GM21619 (cell line): ENCODE data around the gene GRIK3.

Experiments used
- ATAC-seq: cut with Tn5 transposase; IDR thresholded peaks from one replicate; pipeline ENCODE4 v1.9.1; 2021; ENCODE audit not compliant: unreplicated experiment

The GRIK3 gene

DNA sequence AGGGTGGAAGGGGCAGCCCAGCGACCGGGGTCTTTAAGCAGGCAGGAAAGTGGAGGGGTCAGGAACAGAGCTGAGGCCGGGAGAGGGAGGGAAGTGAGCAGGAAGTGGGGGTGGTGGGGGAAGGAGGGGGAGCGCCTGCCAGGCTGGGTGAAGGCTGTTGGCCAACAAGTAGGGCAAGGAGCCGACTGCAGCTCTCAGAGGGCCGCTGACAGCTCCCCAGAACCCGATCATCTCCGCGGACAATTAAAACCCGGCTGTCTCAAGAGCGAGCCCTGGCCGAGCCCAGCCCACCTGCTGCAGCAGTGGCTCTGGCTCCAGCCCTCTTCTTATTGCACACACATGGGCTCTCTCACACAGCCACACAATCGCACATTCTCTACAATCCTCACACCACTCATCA lies 51.6 kb downstream of the GRIK3 start:
- ATAC-seq = no peak

- no peak for ATAC-seq
Observed at GRCh38 chr1:36981771-36982622, 52.3 kb downstream of the GRIK3 start.

DNA sequence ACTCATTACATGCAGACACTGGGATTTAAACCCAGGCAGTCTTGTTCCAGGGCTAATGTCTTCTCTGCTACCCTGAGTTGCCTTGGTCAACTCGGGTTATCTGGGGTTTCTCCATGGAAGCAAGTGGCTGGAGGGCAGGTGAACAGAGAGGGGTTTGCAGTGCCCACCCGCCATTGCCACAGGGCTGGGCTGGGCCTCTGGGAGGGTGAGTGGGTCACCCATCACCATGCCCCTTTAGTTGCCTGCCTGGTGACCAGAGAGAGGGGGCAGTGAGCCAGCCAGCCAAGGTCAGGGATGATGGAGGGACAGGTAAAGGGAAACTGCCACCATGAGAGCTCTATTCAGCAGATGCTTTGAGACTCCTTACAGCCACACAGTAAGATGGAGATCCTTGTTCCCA lies 53.2 kb downstream of the GRIK3 start:
- ATAC-seq = no peak

DNA sequence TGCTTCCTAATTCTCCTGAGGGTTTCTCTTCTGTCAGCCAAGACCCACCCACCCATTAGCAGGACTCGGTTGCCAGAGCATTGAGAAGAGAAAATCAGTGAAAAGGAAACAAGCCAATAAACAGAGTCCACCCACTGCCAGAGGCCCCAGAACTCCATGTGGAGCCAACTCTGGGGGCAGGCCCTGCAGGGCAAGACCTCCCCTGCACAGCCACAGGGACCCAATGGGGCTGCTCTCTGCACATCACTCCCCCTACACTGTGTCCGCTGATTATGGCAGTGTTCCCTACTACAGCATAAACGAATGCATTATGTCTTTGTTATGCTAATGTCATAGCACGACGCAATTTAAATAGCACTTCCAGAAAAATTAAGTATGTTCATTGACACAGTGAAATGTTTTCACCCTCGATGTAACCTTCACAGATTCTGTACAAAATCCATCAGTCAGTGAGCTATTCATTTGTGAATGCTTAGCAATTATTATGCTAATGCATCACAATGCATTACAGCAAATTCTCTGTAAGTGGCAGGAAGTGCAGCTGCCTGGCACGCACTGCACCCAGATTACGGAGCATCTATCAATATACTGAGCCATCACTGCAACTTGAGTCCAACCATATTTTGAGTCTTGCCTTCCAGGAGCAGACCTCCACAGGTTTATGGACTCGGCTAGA lies 56.4 kb downstream of the GRIK3 start:
- ATAC-seq = no peak

GRCh38 chr1:36975642-36976041 lies 58.7 kb downstream of the GRIK3 start:
- no peak for ATAC-seq

DNA sequence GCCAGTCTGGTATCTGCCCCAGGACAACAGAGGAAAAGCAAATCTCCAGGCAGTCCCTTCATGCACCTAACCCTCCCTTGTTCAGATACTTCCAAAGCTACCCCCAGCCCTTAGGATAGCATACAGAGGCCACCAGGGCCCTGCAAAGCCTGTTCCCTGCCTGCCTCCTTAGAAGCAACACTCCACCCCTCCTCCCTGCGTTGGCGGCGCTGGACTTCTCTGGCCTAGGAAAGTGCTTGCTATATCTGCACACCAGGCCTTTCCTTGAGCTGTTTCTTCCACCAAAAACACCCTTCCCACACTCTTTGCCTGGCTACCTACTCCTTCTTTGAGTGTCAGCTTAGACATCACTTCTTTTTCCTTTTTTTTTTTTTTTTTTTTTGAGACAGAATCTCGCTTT lies 61.3 kb downstream of the GRIK3 start:
- no peak for ATAC-seq

GRCh38 chr1:36971852-36972618 lies 62.3 kb downstream of the GRIK3 start:
- ATAC-seq = no peak

DNA sequence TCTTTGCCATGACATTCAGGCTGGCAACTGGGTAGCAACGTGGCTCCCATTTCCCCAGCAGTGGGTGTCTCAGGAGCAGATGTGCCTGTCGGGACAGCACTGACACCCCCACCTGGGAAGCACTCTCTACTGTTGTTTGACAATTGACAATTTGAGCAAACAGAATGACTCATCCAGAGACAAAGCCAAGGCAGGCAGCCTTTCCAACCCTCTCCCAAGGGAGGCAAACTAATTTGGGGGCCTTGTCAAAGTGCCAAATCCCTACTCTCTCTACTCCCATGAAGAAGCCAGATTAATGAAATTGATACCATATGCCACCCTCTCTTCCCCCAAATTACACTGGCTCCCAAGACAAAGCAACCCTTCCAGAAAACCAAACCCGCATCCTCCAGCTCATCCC lies 65.6 kb downstream of the GRIK3 start:
- ATAC-seq = no peak

- ATAC-seq = no peak
Observed at GRCh38 chr1:36966242-36966641, 68.1 kb downstream of the GRIK3 start.

DNA sequence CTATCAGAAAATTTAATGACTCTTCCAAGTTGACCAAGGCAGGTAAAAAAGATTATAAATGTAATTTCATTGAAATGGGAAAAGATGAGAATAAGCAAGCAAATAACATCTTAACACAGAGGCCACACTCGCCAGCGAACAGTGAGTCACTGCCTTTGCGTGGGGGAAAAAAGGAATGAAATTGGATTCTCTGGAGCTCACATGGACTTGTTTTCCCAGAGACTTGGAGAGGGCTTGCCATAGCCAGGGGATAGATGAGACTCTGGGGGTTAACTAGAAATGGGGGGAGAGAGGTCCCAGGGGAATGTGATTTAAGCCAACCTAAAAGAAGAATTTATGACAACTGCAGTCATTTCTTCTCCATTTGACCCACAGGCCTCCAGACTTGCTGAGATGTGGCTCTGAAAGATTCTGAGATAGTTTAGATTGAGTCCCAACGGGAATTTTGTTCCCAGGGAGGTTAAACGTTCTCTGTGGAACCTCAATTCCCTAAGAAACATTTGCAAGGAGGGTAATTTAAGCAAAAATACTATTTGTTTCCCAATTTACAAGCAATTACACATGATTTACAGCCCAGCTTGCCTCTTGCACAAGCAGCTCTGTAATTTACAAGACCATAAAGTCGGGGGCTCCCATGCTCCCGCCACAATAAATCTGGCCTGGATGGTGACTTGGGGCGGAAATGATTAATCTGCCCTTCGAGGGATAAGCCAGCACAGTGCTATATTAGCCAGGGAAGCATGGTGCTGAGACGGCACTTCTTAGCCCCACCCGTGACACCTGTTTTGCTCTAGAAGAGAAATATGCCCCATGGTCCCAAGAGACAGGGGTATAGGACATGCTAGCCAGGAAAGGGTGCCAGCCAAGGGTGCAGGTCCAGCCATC lies 68.8 kb downstream of the GRIK3 start:
- no peak for ATAC-seq

DNA sequence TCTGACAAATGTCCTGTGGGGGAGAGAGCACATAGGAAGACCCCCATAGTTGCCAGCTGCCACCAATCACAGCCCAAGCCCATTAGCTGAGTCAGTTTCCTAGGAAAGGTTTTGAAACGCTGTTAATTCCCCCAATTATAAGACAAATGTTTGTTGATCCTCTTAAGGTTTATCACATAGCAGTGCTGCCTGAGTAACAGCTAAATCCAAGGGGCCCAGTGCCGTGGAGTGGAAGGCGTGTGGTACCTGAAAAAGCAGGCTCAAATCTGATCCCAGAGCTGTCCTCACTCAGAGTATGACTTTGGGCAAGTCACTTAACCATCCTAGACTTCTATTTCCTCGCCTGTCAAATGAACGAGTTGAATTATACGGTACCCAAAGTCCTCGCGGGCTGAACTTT lies 69.5 kb downstream of the GRIK3 start:
- ATAC-seq = no peak

- no peak for ATAC-seq
Observed at GRCh38 chr1:36963006-36963405, 71.3 kb downstream of the GRIK3 start.

DNA sequence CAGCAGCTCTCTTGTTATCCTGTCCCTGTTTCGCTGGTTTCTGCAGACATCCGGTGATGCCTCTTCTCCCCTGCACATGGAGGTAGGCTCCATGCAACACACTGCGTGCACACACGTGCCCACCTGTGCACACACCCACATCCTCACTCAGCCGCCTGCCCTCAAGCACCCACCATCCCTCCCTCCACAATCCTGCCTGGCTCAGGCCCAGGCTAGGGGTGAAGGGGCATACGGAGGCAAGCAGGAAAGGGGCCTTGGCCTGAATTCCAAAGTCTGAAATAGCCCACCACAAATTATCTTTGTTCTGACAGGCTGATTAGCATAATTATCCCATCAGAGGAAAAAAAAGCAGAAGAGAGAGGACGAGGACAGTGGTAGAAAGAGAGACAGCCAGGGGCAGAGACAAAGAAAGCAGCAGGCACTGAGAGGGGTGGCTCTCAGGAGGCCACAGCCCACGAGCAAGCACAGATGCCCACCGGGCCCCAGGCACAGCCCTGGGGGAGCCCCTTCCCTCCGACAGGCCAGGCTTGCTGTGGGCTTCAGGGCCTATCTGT lies 73.2 kb downstream of the GRIK3 start:
- no peak for ATAC-seq

GRCh38 chr1:36956570-36956969 lies 77.7 kb downstream of the GRIK3 start:
- no peak for ATAC-seq

GRCh38 chr1:36955016-36955415 lies 79.3 kb downstream of the GRIK3 start:
- ATAC-seq = no peak

- no peak for ATAC-seq
Observed at GRCh38 chr1:36953061-36953460, 81.3 kb downstream of the GRIK3 start.

DNA sequence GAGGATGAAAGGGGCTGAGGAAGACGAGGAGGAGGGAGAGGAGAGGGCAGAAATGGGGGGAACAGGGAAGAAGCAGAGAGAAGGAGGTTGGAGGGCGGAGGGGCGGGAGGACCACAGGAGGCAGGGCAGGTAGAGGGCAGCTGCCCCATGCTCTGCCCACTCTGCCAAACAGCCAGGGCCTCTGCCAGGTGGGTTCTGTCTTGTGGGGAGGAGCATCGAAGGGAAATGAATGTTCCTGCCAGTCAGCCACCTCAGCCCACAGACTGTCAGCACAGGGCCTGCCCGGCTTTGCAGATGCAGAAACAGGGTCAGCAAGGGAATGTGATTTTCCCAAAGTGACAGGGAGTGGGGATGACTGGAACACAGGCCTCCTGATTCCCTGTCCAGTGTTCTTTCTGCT lies 82.6 kb downstream of the GRIK3 start:
- no peak for ATAC-seq

DNA sequence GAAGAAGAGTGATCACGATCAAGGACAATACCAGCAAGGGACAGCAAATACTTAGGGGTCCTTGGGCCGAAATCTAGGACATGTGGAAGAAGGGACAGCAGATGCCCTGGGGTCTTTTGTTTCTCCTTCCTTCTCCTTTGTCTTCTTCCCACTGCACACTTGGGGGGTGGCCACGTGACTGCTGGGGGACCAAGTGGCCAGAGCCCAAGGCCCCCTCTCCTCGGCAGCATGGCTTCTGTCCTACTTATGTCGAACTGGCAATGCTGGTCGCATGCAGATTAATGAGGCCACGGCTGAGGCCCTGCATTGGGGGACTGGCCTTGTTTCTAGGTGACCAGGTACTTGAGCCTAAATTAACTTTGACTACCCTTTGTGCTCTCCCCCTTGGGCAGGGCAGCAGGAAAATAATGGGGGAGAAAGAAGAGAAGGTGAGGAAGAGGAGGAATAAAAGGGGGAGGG lies 83.0 kb downstream of the GRIK3 start:
- no peak for ATAC-seq

GRCh38 chr1:36950604-36951291 lies 83.6 kb downstream of the GRIK3 start:
- ATAC-seq = no peak

DNA sequence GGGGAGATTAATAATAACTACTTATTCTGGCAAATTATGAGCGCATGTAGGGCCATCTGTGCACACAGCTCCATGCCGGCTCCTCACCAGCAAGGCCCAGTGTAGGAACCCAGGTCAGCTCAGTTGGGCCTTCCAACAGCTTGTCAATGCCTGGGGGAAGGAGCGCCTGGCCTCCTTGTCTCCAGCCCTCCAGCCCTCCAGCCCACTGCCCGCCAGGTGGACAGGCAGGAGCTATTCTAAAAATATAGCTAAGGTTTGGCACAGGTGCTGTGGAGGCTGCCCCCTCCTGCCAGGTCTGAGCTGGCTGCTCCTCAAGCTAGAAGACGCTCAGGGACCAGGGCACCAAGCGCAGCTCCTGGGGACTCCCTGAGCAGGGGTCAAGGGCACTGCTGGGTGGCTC lies 85.7 kb downstream of the GRIK3 start:
- no peak for ATAC-seq
